Anterior cingulate cortex (tissue), 58 donors: Measurements from ENCODE around the gene PUM2.
"Not testable (repeated sequence)": the region's sequence is repeated elsewhere in the genome, so short reads cannot be mapped to it uniquely, and the experiment has no call there.

ENCODE experiments used
- DNase-seq, 58 donors: peaks; one replicate each; lab custom pipeline; 2025; lab: John Stamatoyannopoulos, UW

The PUM2 gene, protein sequence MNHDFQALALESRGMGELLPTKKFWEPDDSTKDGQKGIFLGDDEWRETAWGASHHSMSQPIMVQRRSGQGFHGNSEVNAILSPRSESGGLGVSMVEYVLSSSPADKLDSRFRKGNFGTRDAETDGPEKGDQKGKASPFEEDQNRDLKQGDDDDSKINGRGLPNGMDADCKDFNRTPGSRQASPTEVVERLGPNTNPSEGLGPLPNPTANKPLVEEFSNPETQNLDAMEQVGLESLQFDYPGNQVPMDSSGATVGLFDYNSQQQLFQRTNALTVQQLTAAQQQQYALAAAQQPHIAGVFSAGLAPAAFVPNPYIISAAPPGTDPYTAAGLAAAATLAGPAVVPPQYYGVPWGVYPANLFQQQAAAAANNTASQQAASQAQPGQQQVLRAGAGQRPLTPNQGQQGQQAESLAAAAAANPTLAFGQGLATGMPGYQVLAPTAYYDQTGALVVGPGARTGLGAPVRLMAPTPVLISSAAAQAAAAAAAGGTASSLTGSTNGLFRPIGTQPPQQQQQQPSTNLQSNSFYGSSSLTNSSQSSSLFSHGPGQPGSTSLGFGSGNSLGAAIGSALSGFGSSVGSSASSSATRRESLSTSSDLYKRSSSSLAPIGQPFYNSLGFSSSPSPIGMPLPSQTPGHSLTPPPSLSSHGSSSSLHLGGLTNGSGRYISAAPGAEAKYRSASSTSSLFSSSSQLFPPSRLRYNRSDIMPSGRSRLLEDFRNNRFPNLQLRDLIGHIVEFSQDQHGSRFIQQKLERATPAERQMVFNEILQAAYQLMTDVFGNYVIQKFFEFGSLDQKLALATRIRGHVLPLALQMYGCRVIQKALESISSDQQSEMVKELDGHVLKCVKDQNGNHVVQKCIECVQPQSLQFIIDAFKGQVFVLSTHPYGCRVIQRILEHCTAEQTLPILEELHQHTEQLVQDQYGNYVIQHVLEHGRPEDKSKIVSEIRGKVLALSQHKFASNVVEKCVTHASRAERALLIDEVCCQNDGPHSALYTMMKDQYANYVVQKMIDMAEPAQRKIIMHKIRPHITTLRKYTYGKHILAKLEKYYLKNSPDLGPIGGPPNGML

GRCh38 chr2:20350753-20351554, at the start of gene PUM2:
PUM2 (minus strand) TSS chr2:20350844; CDS start chr2:20327360, 23,484 bp downstream.
- DNase-seq = peak; percentile 48 to 96 (median 91)

- no peak for DNase-seq
Observed at GRCh38 chr2:20400306-20400705, 49.7 kb upstream of the PUM2 start.

- DNase-seq = no peak
Observed at GRCh38 chr2:20398956-20399567, 48.4 kb upstream of the PUM2 start.

DNA sequence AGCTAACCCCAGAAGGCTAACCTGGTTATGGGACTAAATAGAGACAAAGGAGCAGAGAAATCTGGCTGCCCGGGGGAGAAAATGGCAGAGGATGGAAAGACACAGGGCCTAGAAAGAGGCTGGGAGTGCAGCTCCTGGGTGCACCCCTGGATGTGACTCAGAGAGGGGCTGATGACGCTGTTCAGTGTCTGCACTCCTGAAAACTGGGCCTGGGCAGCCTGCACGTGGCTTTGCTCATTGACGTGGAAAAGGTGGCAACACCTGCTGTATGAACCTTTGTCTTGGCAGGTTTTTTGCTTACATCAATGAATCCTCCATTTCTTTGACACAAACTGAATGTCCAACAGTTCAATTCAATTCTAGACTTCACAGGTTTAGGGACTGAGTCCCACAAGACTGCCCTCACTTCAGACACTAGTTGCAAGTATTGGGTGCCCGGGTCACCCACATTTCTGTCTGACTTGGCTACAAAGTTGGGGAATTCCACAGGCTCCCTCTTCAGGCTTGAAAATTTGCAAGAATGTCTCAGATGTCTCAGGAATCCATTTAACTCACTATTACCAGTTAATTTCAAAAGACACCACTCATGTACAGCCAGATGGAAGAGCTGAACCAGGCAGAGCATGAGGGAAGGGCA, 47.3 kb upstream of the PUM2 start:
- no peak for DNase-seq

- no peak for DNase-seq
Observed at GRCh38 chr2:20396356-20397000, 45.8 kb upstream of the PUM2 start.

- DNase-seq = no peak
Observed at GRCh38 chr2:20393986-20394385, 43.3 kb upstream of the PUM2 start.

- no peak for DNase-seq
Observed at GRCh38 chr2:20391951-20392699, 41.5 kb upstream of the PUM2 start.

DNA sequence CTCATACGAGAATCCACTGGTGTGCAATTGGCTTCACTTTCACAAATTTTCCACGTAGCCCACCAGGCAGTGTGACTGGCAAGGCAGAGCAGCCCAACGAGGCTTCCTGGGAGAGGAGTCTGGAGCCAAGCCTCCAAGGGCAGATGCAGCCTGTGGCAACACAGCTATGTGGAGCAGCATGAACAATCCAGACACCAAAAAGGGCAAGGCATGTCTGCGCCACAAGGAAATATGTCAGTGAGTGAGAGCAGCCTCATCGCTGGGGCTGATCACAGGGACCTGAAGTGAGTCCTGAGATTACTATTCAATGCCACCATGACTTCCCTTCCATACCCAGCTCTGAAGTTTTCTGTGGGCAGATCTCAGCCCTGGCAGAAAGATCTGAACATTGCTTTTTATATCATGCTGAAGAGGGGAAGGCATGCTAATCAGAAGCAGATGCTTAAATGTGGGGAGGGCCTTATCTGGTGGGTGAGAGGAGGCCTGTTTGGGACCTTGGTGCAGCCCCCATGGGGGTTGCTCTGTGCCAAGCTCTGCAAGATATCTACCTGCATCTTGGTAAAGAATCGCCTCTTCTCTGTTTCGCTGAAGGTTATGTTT, 40.0 kb upstream of the PUM2 start:
- DNase-seq = peak in 1 of 58 donors; percentile 18

GRCh38 chr2:20384953-20385352, 34.3 kb upstream of the PUM2 start:
- DNase-seq = no peak

- no peak for DNase-seq
Observed at GRCh38 chr2:20382965-20383810, 32.5 kb upstream of the PUM2 start.

GRCh38 chr2:20381457-20381856, 30.8 kb upstream of the PUM2 start:
- DNase-seq = peak in 41 of 58 donors; percentile 2 to 89 (median 37)

- peak in 54 of 58 donors; percentile 9 to 84 (median 62) for DNase-seq
Observed at GRCh38 chr2:20378891-20379519, 28.4 kb upstream of the PUM2 start.

- DNase-seq = no peak
Observed at GRCh38 chr2:20378341-20378740, 27.7 kb upstream of the PUM2 start.

GRCh38 chr2:20377741-20378140, 27.1 kb upstream of the PUM2 start:
- DNase-seq = no peak

GRCh38 chr2:20374982-20375381, 24.3 kb upstream of the PUM2 start:
- DNase-seq = not testable (repeated sequence)
